ENCODE results near the gene RAF1.

- TF ChIP-seq CTCF (IDR thresholded peaks at IDR 0.05), result no peak
- no peak for TF ChIP-seq EZH2 (IDR thresholded peaks at IDR 0.05)
- no peak for TF ChIP-seq EZH2phosphoT487 (IDR thresholded peaks at IDR 0.05)
These were observed 31.4 kb downstream of the RAF1 start for GRCh38 chr3:12632523-12632922.

Measured in neural progenitor cell (in vitro differentiated cells).